K562 (cell line): ENCODE data around the gene NRDE2.

ENCODE experiments used
- CREM ChIP-seq: IDR thresholded peaks from 2 replicates; pipeline ENCODE4 v1.6.1; 2014; ENCODE audit warnings: antibody characterized with exemption, low read depth
- CTCF ChIP-seq, 3 experiments: IDR thresholded peaks in 2 of 3; conservative IDR thresholded peaks in 1 of 3; 2 replicates each; pipeline ENCODE4 v1.5.1; 2011 to 2012; ENCODE audit warnings: low read length in 3 of 3, mild to moderate bottlenecking in 3 of 3, control low read depth in 2 of 3, improper control_type of control experiment in 1 of 3, inconsistent platforms in 1 of 3, low read depth in 1 of 3, mixed read lengths in 1 of 3, moderate library complexity in 1 of 3; ENCODE audit not compliant: insufficient read depth in 2 of 3
- FOXK2 ChIP-seq, 2 experiments: fragments of 450-650 bp; IDR thresholded peaks in 1 of 2; conservative IDR thresholded peaks in 1 of 2; 2 replicates each; pipeline ENCODE4 v1.6.1; 2016; ENCODE audit warnings: low read depth in 2 of 2, mild to moderate bottlenecking in 1 of 2
- PTBP1 ChIP-seq: fragments of 200-400 bp; formaldehyde crosslinking; IDR thresholded peaks from 2 replicates; pipeline ENCODE4 v1.6.1; 2017; ENCODE audit warnings: low read depth, low read length
- ZNF263 ChIP-seq: sonication (generic); formaldehyde crosslinking; IDR thresholded peaks from 2 replicates; pipeline ENCODE4 v1.8.0; 2022; ENCODE audit warnings: mild to moderate bottlenecking, missing genetic modification reagents, borderline replicate concordance

- TF ChIP-seq ZNF263 (no peak), PTBP1 (no peak), FOXK2 (conservative IDR thresholded peaks at IDR 0.05 in 1 of 2, IDR thresholded peaks at IDR 0.05 in 1 of 2; ENCODE audit: low read depth in 2 of 2) (no peak), CTCF (IDR thresholded peaks at IDR 0.05 in 2 of 3, conservative IDR thresholded peaks at IDR 0.05 in 1 of 3; ENCODE audit: insufficient read depth in 2 of 3, low read depth in 1 of 3, low read length in 3 of 3) (no peak), CREM (no peak)
Observed at GRCh38 chr14:90293766-90294730, 37.7 kb downstream of the NRDE2 start.
